SK-MEL-5 (cell line): ENCODE data around the gene ITGAV. TPM values are rescaled to one million over a fixed set of nuclear protein-coding genes. Genes with fewer than 3 reads are reported as not detected.
A peak's percentile ranks its signal among the peaks of the same experiment; 100 is the strongest.

Experiments used
- DNase-seq: peaks from one replicate; pipeline ENCODE4 v3.0.0-alpha.2; 2016; ENCODE audit warnings: low read depth, low spot score
- in situ Hi-C: cut with HindIII; loops from 2 replicates; pipeline ENCODE4 v1.10.0; 2016; ENCODE audit warnings: low sequenced_read_pairs, high pct_unique_total_duplicates, low pct_unique_long_range_greater_than_20kb
- total RNA-seq: library from RNA; depleted of rRNA; stranded (reverse); fragments of >200 nt; shearing (Covaris generic); gene quantifications from 2 replicates; pipeline ENCODE4 v1.2.3, GENCODE V29; 2014

Gene ITGAV
- total RNA-seq, 1 experiment from 2014 or later, result 63.4 TPM

DNA sequence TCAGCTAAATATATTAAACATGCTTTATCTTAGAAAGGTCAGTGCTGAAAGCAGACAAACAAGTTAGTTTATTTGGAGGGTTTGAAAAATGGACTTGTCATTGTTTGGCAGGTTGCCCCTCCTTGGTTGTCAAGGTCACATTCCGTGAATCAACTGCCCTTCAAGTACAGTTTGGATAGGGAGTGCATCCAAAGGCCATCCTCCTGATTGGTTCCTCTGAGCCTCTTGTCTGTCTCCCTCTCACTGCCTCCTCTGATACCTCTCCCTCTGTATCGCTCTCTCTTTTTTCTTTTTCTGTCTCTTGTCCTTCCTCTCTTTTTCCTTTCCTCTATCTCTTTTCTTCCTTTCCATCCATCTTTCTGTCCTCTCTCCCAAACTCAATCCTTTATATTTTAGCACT is 5.4 kb downstream of the ITGAV start:
- peak; percentile 22 for DNase-seq
- in situ Hi-C loops, result no loop called here

DNA sequence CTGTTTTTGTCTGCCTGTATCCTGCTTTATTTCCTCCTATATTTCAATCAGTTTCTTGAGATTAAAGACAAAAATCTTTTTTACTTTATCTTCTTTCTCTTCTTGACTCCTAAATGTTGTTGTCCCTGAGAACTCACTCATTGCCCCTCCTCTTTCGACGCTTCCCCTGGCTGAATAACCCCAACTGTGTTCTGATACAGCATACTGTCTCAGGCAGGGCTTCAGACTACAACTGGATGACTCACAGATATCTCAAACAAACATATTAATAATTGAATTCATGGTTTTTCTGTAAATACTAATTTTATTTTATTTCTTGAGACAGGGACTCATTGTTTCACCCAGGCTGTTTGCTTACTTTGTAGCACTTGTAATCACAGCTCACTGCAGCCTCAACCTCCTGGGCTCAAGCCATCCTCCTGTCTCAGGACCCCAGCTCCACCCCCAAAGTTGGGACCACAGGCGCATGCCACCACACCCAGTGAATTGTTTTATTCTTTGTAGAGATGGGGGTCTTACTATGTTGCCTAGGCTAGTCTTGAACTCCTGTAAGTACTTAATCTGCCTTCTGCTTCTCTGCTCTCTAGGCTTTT is 9.4 kb downstream of the ITGAV start:
- no peak for DNase-seq
- in situ Hi-C loops, result no loop called here

DNA sequence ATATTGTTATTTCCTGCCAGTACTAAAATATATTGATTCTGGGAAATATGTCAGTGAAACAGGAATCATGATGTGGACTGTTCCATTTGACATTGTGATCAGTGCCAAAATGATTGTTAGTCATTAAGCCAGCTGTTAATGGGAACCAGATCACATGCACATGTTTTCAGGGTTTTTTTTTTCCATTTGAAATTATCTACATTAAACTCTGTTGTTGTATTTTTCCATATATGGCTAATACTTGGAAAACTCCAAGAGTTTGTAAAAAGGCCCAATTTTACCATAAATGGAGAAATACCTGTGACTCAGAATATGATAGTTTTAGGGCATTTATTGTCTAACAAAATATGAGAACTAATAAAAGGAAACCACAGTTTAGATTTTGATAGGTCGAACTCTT is 13.4 kb downstream of the ITGAV start:
- DNase-seq, result no peak
- in situ Hi-C loops, result no loop called here

DNA sequence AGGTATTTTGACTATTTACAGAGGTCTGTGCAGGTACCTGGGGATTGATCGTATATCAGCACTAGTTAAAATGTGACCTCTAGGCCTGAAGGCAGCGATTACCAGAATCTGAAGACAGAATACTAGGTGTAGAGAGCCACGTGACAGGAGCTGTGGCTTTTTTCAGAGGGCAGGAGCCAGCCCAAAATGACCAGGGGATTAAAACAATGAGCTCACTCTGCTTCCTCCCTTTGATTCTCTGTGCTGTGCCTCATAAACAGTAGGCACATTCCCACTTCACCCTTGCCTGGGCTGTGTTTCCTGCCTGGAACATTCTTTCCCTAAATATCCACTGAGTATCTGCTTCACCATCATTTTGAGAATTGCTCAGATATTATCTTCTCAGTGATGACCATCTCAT is 15.2 kb downstream of the ITGAV start:
- peak; percentile 41 for DNase-seq
- in situ Hi-C loops, result no loop called here

DNA sequence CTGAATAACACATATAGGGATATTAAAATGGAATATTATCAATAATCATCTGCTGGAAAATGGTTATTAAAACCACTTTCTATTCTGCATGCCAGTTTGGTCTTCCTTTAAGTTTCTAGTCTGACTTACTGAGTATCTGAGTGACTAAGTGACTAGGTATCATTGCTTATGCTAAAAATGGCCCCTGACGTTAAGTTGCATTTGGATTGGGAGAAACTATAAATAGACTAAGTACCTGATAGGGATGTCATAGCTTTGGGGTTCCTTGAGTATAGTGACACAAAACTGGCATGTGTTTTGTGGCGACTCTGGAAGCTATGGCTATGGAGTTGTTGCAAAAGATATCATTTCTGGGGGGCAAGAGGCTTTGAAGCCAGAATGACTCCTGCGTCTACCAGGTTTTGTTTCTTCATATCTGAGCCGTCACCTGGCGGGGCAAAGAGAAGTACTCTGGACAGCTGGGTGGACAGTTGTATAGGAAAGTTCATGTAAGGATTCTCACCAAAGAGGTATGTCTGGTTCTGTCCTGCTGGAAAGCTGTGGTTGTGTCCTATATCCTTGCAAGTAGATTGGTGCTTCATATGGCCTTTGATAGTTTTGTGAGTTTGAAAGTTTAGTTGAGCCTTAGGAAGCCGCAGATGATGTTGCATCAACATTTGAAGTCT is 17.9 kb downstream of the ITGAV start:
- in situ Hi-C loops, result no loop called here

DNA sequence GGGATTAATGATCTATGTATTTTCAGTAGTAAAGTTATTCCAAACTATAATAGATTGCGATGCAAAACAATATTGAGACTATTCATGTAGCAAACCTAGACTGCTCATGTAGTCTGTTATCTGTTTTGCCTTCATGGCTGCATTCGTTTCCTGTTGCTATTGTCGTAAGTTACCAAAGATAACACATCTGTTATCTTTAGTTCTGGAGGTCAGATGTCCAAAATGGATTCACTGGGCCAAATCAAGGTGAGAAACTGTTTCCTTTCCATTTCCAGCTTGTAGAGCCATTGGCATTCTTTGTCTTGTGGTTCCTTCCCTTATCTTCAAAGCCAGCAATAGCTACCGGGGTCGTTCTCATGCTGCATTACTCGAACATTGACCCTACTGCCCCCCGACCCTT is 20.9 kb downstream of the ITGAV start:
- DNase-seq, result no peak
- in situ Hi-C loops, result no loop called here

More for the DNA sequence above, 17.9 kb downstream of the ITGAV start:
- no peak for DNase-seq

DNA sequence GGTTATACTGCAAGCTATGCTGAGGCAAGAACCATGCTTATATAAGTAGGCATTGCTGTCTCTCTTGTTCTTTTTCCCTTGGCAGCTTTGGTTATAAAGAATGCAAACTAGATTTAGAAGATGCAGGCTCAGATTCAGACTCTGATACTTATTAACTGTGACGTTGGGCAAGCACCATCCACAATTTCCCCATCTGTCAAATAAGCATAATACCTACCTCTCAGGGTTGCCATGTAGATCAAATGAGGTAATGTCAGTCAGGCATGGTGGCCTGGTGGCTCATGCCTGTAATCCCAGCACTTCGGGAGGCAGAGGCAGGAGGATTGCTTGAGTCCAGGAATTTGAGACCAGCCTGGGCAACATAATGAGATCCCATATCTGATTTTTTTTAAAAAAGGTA is 21.7 kb downstream of the ITGAV start:
- in situ Hi-C loops, result no loop called here
- DNase-seq, result no peak

DNA sequence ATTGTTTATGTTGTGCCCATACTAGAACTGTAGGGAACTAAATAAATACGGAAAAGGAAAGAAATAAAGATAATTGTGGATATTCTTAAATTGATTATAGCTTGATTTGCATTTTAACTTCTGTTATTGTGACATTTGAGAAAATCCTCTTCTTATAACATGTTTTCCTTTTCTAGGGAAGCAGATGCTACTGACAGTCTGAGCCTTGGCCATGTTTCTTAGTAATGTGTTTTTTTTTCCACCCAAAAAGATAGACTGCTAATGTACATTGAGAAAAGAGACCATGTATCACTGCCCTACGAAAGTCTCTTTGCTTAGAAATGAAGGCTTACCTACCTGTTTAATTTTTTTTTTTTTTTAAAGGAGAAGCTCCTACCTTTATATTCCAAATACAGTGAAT is 22.2 kb downstream of the ITGAV start:
- in situ Hi-C loops, result no loop called here
- no peak for DNase-seq

DNA sequence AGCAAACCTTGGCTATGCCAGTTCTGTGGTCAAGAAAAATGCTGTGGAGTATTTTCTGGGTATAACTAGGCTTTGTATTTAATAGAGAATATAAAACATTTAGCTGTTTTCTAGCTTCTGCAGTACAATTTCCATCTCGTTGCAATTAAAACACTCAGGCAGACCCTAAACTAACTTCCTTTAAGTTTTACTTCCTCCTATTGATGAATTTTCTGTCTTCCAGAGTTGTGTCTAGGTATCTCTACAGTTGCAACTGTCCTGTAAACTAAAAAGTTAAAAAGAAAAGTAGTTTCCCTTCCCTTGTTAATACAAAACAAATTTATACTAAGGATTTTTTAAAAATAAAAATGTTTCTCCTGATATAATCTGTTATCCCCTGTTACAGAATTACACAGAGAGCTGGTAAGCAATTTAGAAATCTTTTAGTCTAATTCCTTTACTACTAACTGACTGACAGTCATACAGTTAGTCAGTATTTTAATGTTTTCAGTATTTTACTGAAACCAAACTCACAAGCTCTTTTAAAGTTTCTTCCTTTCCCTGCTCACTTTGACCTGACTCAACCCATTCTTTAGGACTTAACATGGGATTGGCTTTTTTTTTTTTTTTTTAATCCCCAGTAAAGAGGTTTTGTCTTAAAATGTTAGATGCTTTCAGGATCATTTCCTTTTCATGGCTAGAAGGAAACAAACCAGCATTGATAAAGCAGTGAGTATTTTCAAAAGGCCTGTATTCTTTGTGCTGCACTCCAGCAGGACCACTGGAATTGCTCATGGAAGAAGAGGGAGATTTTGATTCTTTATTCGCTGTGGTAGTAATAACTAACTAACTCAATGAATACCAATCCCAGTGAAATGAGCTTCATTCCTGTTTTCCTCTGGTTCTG is 22.9 kb downstream of the ITGAV start:
- in situ Hi-C loops, result no loop called here
- DNase-seq, result peak; percentile 92

DNA sequence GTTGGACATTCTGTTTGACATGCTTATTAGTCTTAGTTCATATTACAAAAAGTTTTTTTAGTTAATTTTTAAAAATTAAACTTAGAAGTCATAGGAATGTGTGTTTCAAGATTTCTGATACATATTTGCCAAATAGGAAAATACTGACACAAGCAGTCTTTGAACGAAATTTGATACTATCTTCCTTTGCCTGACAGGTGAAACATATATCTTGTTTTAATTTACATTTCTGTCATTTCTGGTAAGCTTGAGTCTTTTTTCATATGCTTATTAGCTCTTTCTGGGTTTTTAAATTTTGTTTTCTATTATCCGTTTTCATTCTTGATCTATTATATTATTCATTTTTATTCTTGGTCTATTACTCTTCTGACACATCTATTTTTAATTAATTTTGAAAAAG is 24.5 kb downstream of the ITGAV start:
- no peak for DNase-seq
- in situ Hi-C loops, result no loop called here

DNA sequence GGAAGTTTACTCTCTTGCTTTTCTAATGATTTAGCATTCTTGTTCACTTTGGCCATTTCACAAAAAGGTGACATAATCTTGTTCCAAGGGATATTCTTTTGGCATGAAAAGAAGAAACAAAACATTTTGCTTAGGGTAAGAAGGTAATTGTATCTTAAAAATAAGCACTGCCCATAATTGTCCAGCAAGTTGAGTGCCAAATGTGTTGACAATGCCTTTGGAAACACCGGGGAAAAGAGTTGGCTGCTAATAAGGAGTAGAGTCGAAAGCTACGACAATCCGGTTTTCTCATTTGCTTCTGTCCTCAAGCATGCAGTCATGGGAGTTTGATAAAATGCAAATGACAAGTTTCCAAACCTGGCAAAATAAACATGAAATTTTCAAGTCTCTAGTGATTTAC is 27.3 kb downstream of the ITGAV start:
- no peak for DNase-seq
- in situ Hi-C loops, result no loop called here

DNA sequence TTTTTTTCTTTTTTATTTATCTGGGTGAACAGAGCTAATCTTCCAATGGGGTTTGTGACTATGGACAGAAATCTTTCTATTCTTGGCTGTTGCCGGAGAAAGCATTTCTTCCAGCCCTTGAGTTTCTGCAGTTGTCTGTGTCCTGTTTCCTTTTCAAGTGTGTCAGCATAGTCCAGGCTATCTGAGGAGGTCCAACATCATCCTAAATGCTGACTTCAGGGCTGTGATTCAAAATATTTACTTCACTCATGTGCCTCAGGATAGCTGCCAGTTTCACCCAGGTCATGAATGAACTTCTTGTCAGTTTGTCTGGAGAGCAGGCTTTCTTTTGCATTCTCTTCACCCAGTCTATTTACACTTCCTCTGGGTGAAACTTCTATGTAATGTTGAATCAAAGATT is 27.9 kb downstream of the ITGAV start:
- in situ Hi-C loops, result no loop called here
- peak; percentile 92 for DNase-seq

DNA sequence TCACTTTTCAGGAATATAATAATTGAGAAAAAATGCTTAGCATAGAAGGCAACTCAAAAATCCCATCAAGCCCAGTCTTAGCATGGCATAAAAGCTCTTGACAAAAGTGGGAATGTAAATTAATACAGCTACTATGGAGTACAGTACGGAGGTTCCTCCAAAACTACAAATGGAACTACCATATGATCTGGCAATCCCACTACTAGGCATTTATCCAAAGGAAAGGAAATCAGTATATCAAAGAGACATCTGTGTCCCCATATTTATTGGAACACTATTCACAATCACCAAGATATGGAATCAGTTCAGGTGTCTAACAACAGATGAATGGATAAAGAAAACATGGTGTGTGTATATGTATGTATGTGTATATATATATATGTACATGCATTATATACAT is 28.8 kb downstream of the ITGAV start:
- in situ Hi-C loops, result no loop called here
- DNase-seq, result no peak

DNA sequence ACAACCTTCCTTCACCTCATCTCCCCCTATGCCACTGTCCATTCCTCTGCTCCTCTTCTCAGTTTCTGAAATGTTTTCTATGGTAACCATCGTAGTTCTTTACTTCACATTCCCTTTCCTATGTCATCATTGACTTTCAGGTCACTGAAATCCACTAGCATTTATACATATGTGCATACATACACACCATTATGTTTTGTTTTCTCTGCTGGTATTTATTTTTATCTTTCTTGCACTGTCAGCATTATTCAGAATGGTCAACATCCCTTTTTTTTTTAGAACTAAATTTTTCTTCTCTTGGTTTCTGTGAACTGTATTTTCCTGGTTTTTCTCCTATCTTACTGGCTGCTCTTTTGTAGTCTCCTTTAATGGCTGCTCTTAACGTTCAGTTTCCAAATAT is 33.2 kb downstream of the ITGAV start:
- in situ Hi-C loops, result no loop called here
- DNase-seq, result no peak

DNA sequence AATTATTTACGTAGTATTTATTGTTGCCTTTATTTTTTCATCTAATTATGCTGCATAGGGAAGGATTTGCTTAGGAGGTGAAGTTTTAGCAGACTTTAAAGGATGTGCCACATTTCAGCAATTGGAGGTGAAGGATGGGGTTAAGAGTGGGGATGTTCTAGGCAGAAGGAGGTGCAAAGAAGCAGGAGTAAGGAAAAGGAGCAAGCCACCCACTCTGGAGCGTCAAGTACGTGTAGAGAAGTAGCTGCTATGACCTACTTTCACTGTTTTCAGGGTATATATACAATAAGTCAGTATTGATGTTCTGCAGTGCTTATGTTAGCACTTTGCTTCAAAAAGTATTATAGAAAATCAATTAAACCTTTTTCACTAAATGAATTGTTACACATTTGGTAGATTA is 34.4 kb downstream of the ITGAV start:
- DNase-seq, result no peak
- in situ Hi-C loops, result no loop called here

DNA sequence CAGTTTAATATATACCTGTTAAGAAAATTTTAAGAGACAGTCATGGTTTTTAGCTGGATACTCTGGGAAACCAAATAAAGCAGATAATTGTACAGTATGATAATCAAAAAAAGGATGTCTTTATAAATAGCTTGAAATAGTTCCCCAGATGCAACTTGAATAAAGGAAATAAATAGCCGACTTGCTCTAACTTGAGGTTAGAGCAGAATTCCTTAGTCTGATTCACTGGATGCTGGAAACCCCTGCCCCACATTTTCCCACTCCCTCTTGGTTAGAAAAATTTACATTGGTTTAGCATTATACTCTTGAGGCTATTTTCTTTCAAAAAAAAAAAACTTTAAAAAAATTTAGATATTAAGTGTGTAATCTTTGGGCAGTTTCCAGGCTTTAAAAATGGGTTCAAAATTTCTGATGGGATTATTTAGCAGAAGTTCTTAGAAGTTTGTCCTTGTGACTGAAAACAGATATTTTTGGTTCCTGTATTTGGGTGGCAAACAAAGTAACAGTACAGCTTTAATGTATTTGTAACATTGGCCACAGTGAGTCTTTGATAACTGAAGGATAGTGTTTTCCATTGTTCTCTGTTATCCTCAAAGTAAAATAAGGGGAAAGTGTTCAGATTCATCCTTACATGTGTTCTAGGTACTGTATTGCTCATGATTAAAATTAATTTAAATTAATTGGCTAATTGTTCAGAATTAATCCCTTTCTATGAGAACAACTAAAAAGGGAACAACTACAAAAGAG is 39.6 kb downstream of the ITGAV start:
- in situ Hi-C loops, result loop anchor here (25.0 kb wide), 1 partner anchor 117 kb away; no protein-coding TSS in a partner anchor
- peak; percentile 31 for DNase-seq

DNA sequence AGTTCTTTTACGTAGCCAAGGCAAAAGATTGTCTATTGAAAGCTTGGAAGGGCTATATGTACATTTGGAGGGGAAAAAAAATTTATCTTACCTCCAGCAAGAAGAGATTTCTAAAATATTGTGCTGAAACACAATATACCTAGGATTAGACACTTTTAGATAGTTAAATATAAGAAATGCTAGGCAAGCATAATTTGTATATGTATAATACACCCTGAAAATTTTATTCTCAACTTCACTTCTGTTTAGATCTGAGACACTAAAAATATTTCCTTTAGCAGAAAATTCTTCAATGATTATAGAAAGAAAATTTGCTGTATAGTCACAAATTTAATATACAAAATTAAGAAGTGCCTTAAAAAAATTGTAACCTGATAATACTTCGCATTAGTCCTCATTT is 42.6 kb downstream of the ITGAV start:
- no peak for DNase-seq
- in situ Hi-C loops, result loop anchor here (25.0 kb wide), 1 partner anchor 120 kb away; no protein-coding TSS in a partner anchor

DNA sequence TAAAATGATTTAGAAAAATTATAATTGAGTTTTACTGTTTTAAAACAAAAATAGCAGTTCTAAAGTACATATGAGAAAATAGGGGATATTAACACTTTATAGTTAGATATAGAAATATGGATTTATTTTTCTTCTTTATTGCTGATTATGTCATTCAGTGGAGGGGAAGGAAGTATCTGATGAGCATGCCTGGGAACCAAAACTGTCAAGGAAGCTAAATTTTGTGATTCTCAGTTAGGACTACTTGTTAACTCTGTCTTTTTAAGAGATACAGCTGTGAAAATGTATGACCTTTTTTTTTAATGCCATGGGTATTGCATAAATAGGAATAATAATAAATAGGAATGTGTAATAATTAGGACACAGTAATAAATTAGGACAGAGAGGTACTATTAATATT is 44.8 kb downstream of the ITGAV start:
- DNase-seq, result no peak
- in situ Hi-C loops, result loop anchor here (25.0 kb wide), 1 partner anchor 122 kb away; no protein-coding TSS in a partner anchor
